HepG2 (cell line): ENCODE measurements around the gene PRKCE. TPM values are rescaled to one million over a fixed set of nuclear protein-coding genes. Genes with fewer than 3 reads are reported as not detected.
A peak's percentile ranks its signal among the peaks of the same experiment; 100 is the strongest.

Experiments
- ATAC-seq: fragments of 200-7000 bp; cut with Tn5 transposase; 3 replicates; pipeline ENCODE4 v1.9.1; 2020; ENCODE audit warnings: mild to moderate bottlenecking, moderate library complexity
- BruUV-seq: library from RNA; stranded (reverse); fragments of 400-500 nt; replicated peaks from 2 replicates; lab custom pipeline; 2021; lab: Mats Ljungman, UMichigan
- CTCF ChIA-PET: fragments of 300-600 bp; formaldehyde crosslinking; extraction: SDS; loops from one replicate; lab custom pipeline; 2021; ENCODE audit warnings: low total read pairs, inconsistent platforms, low intra/inter-chr PET ratio; lab: Yijun Ruan, JAX
- POLR2A ChIA-PET: fragments of 350-600 bp; sonication (Branson Sonifier 250); formaldehyde crosslinking; loops from one replicate; lab custom pipeline; 2020; ENCODE audit warnings: antibody characterized with exemption, inconsistent platforms; lab: Yijun Ruan, JAX
- DNase-seq: peaks from one replicate; pipeline ENCODE4 v3.0.0-alpha.2; 2015; ENCODE audit warnings: low spot score
- FAIRE-seq: peaks from 3 replicates; lab custom pipeline; 2011; peaks lifted over from hg19 to GRCh38; lab: Jason Lieb, UNC
- H2AFZ ChIP-seq: one replicate; pipeline ENCODE4 v1.6.1; 2011; ENCODE audit warnings: low read length, inconsistent platforms
- H3K27ac ChIP-seq: fragments of 300-600 bp; 3 replicates; pipeline ENCODE4 v1.8.0; 2011; ENCODE audit warnings: mixed run types, mild to moderate bottlenecking, mixed read lengths, low read length, inconsistent platforms; ENCODE audit not compliant: insufficient read depth; ENCODE audit errors: extremely low read length
- H3K27me3 ChIP-seq, 2 experiments: fragments of 200-600 bp in 1 of 2; 2 replicates in 1 of 2; 3 replicates in 1 of 2; pipeline versions ENCODE4 v1.6.0 to v1.8.0; 2011; ENCODE audit warnings: low read length in 2 of 2, mild to moderate bottlenecking in 2 of 2, moderate library complexity in 2 of 2, inconsistent platforms in 1 of 2; ENCODE audit not compliant: insufficient read depth in 2 of 2, control insufficient read depth in 1 of 2
- H3K36me3 ChIP-seq, 2 experiments: fragments of 200-600 bp in 1 of 2; replicated peaks in 1 of 2; 2 replicates in 1 of 2; 3 replicates in 1 of 2; pipeline versions ENCODE4 v1.5.1 to v1.8.0; 2011; ENCODE audit warnings: low read length in 2 of 2, inconsistent platforms in 1 of 2; ENCODE audit not compliant: insufficient read depth in 2 of 2, control insufficient read depth in 1 of 2
- H3K4me1 ChIP-seq: 2 replicates; pipeline ENCODE4 v1.5.1; 2012; ENCODE audit warnings: low read length, inconsistent platforms; ENCODE audit not compliant: insufficient read depth
- H3K4me2 ChIP-seq: 2 replicates; pipeline ENCODE4 v1.6.0; 2011; ENCODE audit warnings: low read depth, low read length, inconsistent platforms
- H3K4me3 ChIP-seq, 3 experiments: fragments of 200-600 bp in 1 of 3; sonication (generic), shearing (Covaris generic) in 1 of 3; replicated peaks in 1 of 3; 2 replicates each; pipeline ENCODE4 v1.5.1; 2011 to 2016; ENCODE audit warnings: low read length in 3 of 3, inconsistent platforms in 2 of 3, low read depth in 2 of 3, mild to moderate bottlenecking in 2 of 3, control low read depth in 1 of 3, mixed read lengths in 1 of 3; ENCODE audit not compliant: insufficient read depth in 1 of 3
- H3K79me2 ChIP-seq: one replicate; pipeline ENCODE4 v1.6.1; 2011; ENCODE audit warnings: low read length, inconsistent platforms; ENCODE audit not compliant: insufficient read depth
- H3K9ac ChIP-seq: 2 replicates; pipeline ENCODE4 v1.6.0; 2011; ENCODE audit warnings: mild to moderate bottlenecking, low read depth, low read length, inconsistent platforms; ENCODE audit not compliant: insufficient read depth
- H3K9me3 ChIP-seq: 2 replicates; pipeline ENCODE4 v1.5.1; 2012; ENCODE audit warnings: mild to moderate bottlenecking, low read length
- H4K20me1 ChIP-seq: 2 replicates; pipeline ENCODE4 v1.6.0; 2011; ENCODE audit warnings: inconsistent platforms, mild to moderate bottlenecking, low read length, moderate library complexity; ENCODE audit not compliant: insufficient read depth
- ARID3A ChIP-seq: IDR thresholded peaks from 2 replicates; pipeline ENCODE4 v1.6.1; 2012; ENCODE audit warnings: low read depth, low read length, improper control_type of control experiment
- ATF3 ChIP-seq: sonication (generic); formaldehyde crosslinking; IDR thresholded peaks from 2 replicates; pipeline ENCODE4 v1.4.0; 2020; ENCODE audit warnings: missing genetic modification reagents
- CEBPB ChIP-seq: IDR thresholded peaks from 2 replicates; pipeline ENCODE4 v1.6.1; 2011; ENCODE audit warnings: low read depth, low read length, improper control_type of control experiment, borderline replicate concordance
- FOXP1 ChIP-seq, 2 experiments: fragments of 450-650 bp in 1 of 2; IDR thresholded peaks; 2 replicates each; pipeline ENCODE4 v1.6.1; 2017 to 2018; ENCODE audit warnings: antibody characterized with exemption in 1 of 2
- HIC2 ChIP-seq: sonication (generic); formaldehyde crosslinking; IDR thresholded peaks from 2 replicates; pipeline ENCODE4 v1.9.0; 2022; ENCODE audit warnings: low read depth, missing genetic modification reagents
- HNF4G ChIP-seq, 2 experiments: sonication (generic) in 1 of 2; formaldehyde crosslinking in 1 of 2; IDR thresholded peaks; 2 replicates each; pipeline versions ENCODE4 v1.4.0 to v1.6.1; 2011 to 2020; ENCODE audit warnings: borderline replicate concordance in 2 of 2, low read depth in 2 of 2, mild to moderate bottlenecking in 2 of 2, low read length in 1 of 2, missing genetic modification reagents in 1 of 2, moderate library complexity in 1 of 2
- NFIB ChIP-seq: sonication (generic); formaldehyde crosslinking; IDR thresholded peaks from 2 replicates; pipeline ENCODE4 v1.9.0; 2021; ENCODE audit warnings: missing genetic modification reagents, mild to moderate bottlenecking, borderline replicate concordance
- PCBP2 ChIP-seq: fragments of 200-400 bp; formaldehyde crosslinking; optimal IDR thresholded peaks from 2 replicates; pipeline ENCODE3; 2018; ENCODE audit warnings: low read length, low read depth; ENCODE audit not compliant: poor library complexity, severe bottlenecking
- POLR2AphosphoS2 ChIP-seq: IDR thresholded peaks from 2 replicates; pipeline ENCODE4 v1.6.1; 2011; ENCODE audit warnings: low read depth, low read length, improper control_type of control experiment
- RAD21 ChIP-seq: fragments of 450-650 bp; formaldehyde crosslinking; IDR thresholded peaks from 2 replicates; pipeline ENCODE4 v1.5.0; 2020; ENCODE audit warnings: mild to moderate bottlenecking
- SAP130 ChIP-seq: IDR thresholded peaks from 2 replicates; pipeline ENCODE4 v1.6.1; 2016; ENCODE audit warnings: low read depth
- SOX5 ChIP-seq: IDR thresholded peaks from 2 replicates; pipeline ENCODE4 v1.6.1; 2016; ENCODE audit warnings: borderline replicate concordance
- TCF7 ChIP-seq: sonication (generic); IDR thresholded peaks from 2 replicates; pipeline ENCODE4 v1.6.1; 2016; ENCODE audit warnings: antibody characterized with exemption, low read depth
- TEAD3 ChIP-seq: optimal IDR thresholded peaks from 2 replicates; pipeline ENCODE3; 2016; ENCODE audit warnings: borderline replicate concordance
- TMF1 ChIP-seq: sonication (generic); formaldehyde crosslinking; IDR thresholded peaks from 2 replicates; pipeline ENCODE4 v1.8.1; 2022; ENCODE audit warnings: low read depth, missing genetic modification reagents
- ZBTB37 ChIP-seq: sonication (generic); formaldehyde crosslinking; IDR thresholded peaks from 2 replicates; pipeline ENCODE4 v1.4.0; 2020; ENCODE audit warnings: mild to moderate bottlenecking, missing genetic modification reagents
- ZFP36L1 ChIP-seq: sonication (generic); formaldehyde crosslinking; IDR thresholded peaks from 2 replicates; pipeline ENCODE4 v1.8.0; 2022; ENCODE audit warnings: mild to moderate bottlenecking, missing genetic modification reagents, moderate library complexity
- ZFP82 ChIP-seq: sonication (generic); formaldehyde crosslinking; IDR thresholded peaks from 2 replicates; pipeline ENCODE4 v1.5.1; 2020; ENCODE audit warnings: mild to moderate bottlenecking, missing genetic modification reagents, borderline replicate concordance
- ZSCAN30 ChIP-seq: sonication (generic); formaldehyde crosslinking; IDR thresholded peaks from 2 replicates; pipeline ENCODE4 v1.5.0; 2020; ENCODE audit warnings: mild to moderate bottlenecking, missing genetic modification reagents
- WGBS: methylation state at CpG from one replicate; pipeline ENCODE4 v1.1.6; 2017; ENCODE audit warnings: low lambda C conversion rate; 5-methylcytosine and 5-hydroxymethylcytosine counted together
- in situ Hi-C: cut with HindIII; loops from 2 replicates; pipeline ENCODE4 v1.10.0; 2017; ENCODE audit warnings: low pct_unique_long_range_greater_than_20kb; ENCODE audit not compliant: extremely low pct_ligation_motif_present
- intact Hi-C: fragments of 100-400 bp; cut with micrococcal nuclease; formaldehyde crosslinking; loops from one replicate; pipeline ENCODE4 v1.10.0; 2022; ENCODE audit not compliant: unreplicated experiment
- polyA plus RNA-seq, 8 experiments: library from polyadenylated mRNA; depleted of rRNA in 3 of 8; stranded (reverse) in 7 of 8; unstranded in 1 of 8; fragments of >200 nt; fragmentation: Illumina TruSeq in 4 of 8; extraction: Trizol in 4 of 8; gene quantifications; 2 replicates each; pipeline versions ENCODE4 v1.2.1 to v1.2.3, GENCODE V29; 2011 to 2016; ENCODE audit warnings: low read depth in 4 of 8, missing spikeins in 1 of 8, mixed read lengths in 1 of 8; ENCODE audit not compliant: insufficient read depth in 1 of 8
- total RNA-seq, 5 experiments: library from RNA; depleted of rRNA; stranded (reverse); fragments of >200 nt; fragmentation: Illumina TruSeq; extraction: Trizol; gene quantifications; 2 replicates each; pipeline ENCODE4 v1.2.3, GENCODE V29; 2016; ENCODE audit warnings: low read depth in 1 of 5

The PRKCE gene
- total and polyA plus RNA-seq, 2 of the 13 experiments (the other 11 are each of a cell fraction or from before 2014, with no cell fraction given): 1.0 to 3.9 TPM

GRCh38 chr2:46225150-46225625 lies 573.7 kb downstream of the PRKCE start:
- Histone ChIP-seq H2AFZ (no peak overlapping the region), H3K9ac (no peak overlapping the region), H4K20me1 (no peaks in the 10 kb centered on the region), H3K4me3 (no peak overlapping the region), H3K4me2 (no peak overlapping the region), H3K27me3 (no peaks in the 10 kb centered on the region), H3K9me3 (no peaks in the 10 kb centered on the region), H3K4me1 (peaks cover 41% of the 10 kb centered on the region), H3K36me3 (no peaks in the 10 kb centered on the region), H3K27ac (no peak overlapping the region), H3K79me2 (no peaks in the 10 kb centered on the region)
- in situ Hi-C loops: no loop called here
- intact Hi-C loops: loop anchor here (5.0 kb wide), 1 partner anchor 163 kb away; no protein-coding TSS in a partner anchor
- CTCF ChIA-PET: no interaction called here
- no peak for DNase-seq
- POLR2A ChIA-PET: interaction anchor here (0.6 to 1.3 kb wide), 2 partner anchors 72 to 233 kb away, joined by 3 read pairs; partner anchors contain the start of gene EPAS1
- FAIRE-seq: no peak
- ATAC-seq: no peak
- 50% methylated on average over 2 of the region's 2 CpGs for WGBS
- BruUV-seq: no TSS peak
- TF ChIP-seq ZFP36L1: no peak
- TF ChIP-seq ZFP82 (CRISPR knock-in tag): no peak
- TF ChIP-seq ATF3 (CRISPR knock-in tag): no peak
- TF ChIP-seq CEBPB: peak; percentile 74; the same call in 1 of the 2 replicates
- 0 out of 2 replicates have a peak, but pooled peaks have one; percentile 36 for TF ChIP-seq SAP130 (CRISPR knock-in tag)
- no peak for TF ChIP-seq PCBP2
- TF ChIP-seq NFIB (CRISPR knock-in tag): no peak
- no peak for TF ChIP-seq TMF1
- TF ChIP-seq HNF4G (IDR thresholded peaks at IDR 0.05; ENCODE audit: borderline replicate concordance, low read depth, low read length): no peak
- no peak for TF ChIP-seq HNF4G (CRISPR knock-in tag; IDR thresholded peaks at IDR 0.05; ENCODE audit: borderline replicate concordance, low read depth)
- no peak for TF ChIP-seq FOXP1 (IDR thresholded peaks at IDR 0.05)
- peak; percentile 30; the same call in 1 of the 2 replicates for TF ChIP-seq FOXP1 (CRISPR knock-in tag; IDR thresholded peaks at IDR 0.05)
- TF ChIP-seq TCF7: 0 out of 2 replicates have a peak, but pooled peaks have one; percentile 21
- no peak for TF ChIP-seq HIC2 (CRISPR knock-in tag)
- TF ChIP-seq ARID3A: 0 out of 2 replicates have a peak, but pooled peaks have one; percentile 16
- no peak for TF ChIP-seq POLR2AphosphoS2
- TF ChIP-seq ZSCAN30 (CRISPR knock-in tag): no peak
- TF ChIP-seq ZBTB37 (CRISPR knock-in tag): no peak
- TF ChIP-seq SOX5: 0 out of 2 replicates have a peak, but pooled peaks have one; percentile 36
- no peak for TF ChIP-seq TEAD3
- TF ChIP-seq RAD21 (CRISPR knock-in tag): no peak
